HG03521 (cell line): ENCODE data around the gene FTCD.
"Not testable (repeated sequence)": the region's sequence is repeated elsewhere in the genome, so short reads cannot be mapped to it uniquely, and the experiment has no call there.

ENCODE experiments used
- ATAC-seq: cut with Tn5 transposase; IDR thresholded peaks from one replicate; pipeline ENCODE4 v1.9.1; 2021; ENCODE audit warnings: mild to moderate bottlenecking, moderate library complexity; ENCODE audit not compliant: unreplicated experiment

Gene FTCD

DNA sequence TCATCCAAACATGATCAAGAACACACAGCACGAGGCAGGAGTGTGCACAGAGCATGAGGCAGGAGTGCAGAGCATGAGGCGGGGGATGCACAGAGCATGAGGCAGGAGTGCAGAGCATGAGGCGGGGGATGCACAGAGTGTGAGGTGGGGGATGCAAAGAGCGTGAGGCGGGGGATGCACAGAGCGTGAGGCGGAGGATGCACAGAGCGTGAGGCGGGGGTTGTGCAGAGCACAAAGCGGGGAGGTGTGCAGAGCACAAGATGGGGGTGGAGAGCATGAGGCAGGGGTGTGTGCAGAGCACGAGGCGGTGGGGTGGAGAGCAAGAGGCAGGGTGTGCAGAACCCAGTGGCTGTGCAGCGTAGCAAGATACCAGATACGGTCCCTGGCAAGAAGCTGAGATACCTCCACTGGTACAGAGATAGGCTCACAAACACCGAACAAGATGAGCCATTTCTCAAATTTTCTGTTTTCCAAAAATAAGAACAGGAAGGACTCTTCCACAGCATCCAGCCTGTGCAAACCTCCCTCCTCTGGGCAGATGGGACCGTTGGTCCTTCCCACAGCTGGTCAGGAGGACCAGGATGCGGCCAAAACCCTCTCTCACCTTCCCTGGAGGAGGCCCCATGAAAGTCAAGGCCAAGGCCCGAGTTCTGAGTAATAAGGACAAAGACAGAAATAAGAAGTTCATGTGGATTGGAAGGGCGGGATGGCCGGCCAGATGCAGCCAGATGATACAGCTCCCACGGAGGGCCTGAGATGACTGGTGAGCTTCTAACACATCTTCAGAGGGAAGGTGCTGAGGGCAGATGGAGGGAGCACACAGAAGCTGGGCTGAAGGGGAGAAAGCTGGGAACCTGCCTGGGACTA lies 16.9 kb upstream of the FTCD start:
- no peak for ATAC-seq

DNA sequence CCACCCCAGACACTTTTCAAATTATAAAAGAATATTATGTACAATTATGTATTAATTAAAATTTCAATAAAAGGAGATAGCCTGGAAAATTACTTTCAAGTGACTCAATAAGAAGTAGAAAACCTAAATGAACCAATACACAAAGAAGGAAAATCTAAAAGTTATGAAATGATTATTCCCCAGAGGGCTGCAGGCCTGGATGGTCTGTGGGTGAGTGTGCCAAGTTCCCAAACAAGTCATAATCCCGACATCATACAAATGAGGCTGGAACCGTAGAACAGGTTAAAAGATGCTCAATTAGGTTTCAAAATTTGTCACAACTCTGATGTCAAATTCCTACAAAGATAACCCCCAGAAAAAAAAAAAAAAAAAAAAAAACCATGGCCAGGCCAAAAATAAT lies 16.2 kb upstream of the FTCD start:
- no peak for ATAC-seq

DNA sequence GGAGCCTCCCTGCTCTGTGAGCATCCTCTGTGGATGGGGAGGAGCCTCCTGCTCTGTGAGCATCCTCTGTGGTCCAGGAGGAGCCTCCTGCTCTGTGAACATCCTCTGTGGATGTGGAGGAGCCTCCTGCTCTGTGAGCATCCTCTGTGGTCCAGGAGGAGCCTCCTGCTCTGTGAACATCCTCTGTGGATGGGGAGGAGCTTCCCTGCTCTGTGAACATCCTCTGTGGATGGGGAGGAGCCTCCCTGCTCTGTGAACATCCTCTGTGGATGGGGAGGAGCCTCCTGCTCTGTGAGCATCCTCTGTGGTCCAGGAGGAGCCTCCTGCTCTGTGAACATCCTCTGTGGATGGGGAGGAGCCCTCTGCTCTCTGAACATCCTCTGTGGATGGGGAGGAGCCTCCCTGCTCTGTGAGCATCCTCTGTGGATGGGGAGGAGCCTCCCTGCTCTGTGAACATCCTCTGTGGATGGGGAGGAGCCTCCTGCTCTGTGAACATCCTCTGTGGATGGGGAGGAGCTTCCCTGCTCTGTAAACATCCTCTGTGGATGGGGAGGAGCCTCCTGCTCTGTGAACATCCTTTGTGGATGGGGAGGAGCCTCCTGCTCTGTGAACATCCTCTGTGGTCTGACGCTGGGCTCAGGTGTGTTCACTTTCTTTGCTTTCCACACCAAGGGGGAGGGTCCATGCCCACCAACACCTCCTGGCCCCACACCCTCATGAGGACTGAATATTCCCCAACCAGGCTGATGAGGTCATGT lies 15.2 kb upstream of the FTCD start:
- ATAC-seq = not testable (repeated sequence)

DNA sequence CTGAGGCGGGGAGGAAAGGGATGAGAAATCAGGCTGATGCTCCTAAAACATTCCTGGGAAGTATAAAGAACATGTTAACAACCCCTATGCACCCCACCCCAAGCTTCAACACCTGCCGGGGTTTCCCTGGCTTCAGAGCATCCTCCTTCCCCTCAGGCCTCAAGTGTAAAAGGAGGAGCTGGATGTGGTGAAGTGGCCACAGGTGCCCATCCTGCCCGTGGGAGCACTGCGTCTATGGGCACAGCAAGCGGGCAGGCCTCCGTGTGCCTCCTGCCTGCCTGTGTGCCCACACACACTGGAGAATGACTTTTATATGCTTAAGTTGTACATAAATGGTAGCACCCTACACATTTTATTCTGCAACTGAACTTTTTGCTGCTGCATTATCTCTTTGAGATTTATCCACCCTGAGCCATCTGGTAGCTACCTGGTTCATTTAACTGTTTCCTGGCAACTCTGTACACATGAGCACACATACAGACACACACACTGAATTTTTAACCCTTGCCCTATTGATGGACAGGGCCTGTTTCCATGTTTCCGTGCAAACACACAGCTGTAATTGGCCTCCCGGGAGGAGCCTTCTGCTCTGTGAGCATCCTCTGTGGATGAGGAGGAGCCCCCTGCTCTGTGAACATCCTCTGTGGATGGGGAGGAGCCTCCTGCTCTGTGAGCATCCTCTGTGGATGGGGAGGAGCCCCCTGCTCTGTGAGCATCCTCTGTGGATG lies 13.4 kb upstream of the FTCD start:
- ATAC-seq = no peak

DNA sequence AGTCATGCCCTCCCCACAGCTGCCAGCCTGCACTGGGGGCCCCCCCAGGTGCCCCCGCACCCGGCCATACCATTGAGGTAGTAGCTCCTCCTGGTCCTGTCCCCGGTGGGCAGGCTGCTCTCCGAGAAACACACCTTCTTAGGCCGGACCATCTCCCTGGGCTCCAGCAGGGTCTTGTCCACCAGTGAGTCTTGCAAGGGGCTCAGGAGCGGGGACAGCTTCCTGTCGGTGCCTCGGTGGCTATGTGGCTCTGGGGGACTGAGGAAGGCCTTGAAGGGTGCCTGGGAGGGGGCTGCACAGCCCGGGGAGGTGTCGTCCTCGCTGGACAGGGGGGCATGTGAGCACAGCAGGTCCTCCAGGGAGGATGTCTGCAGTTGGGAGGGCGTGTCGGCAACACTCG lies 12.9 kb upstream of the FTCD start:
- no peak for ATAC-seq

DNA sequence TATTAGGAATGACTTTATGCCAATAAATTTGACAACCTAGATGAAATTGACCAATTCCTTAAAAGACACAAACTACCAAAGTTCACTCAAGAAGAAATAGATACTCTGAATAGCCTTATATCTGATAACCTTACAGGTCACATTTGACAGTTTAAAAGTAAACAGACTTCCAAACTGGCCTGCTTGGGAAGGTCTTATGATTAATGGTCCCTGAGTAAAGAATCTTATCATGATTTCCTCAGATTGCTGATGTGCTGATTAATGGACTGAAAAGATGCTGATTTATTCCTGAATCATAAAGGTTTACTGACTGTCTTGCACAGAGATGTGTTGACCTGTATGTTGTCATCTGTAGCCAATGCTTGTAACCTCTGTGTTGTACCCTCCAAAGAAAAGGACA lies 9.7 kb upstream of the FTCD start:
- no peak for ATAC-seq

DNA sequence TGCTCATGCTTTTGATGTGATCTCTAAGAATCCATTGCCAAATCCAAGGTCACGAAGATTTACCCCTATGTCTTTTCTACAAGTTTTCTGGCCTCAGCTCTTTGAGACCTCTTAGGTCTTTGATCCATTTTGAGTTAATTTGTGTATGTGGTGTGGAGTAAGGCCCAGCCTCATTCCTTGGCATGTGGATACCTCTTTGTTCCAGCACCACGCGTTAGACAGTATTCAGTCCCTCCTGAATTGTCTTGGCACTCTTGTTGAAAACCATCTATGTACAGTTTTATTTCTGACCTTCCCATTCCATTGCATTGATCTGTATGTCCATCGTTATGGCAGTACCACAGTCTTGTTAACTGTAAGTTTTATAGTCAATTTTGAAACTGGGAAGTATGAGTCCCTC lies 8.0 kb upstream of the FTCD start:
- no peak for ATAC-seq

DNA sequence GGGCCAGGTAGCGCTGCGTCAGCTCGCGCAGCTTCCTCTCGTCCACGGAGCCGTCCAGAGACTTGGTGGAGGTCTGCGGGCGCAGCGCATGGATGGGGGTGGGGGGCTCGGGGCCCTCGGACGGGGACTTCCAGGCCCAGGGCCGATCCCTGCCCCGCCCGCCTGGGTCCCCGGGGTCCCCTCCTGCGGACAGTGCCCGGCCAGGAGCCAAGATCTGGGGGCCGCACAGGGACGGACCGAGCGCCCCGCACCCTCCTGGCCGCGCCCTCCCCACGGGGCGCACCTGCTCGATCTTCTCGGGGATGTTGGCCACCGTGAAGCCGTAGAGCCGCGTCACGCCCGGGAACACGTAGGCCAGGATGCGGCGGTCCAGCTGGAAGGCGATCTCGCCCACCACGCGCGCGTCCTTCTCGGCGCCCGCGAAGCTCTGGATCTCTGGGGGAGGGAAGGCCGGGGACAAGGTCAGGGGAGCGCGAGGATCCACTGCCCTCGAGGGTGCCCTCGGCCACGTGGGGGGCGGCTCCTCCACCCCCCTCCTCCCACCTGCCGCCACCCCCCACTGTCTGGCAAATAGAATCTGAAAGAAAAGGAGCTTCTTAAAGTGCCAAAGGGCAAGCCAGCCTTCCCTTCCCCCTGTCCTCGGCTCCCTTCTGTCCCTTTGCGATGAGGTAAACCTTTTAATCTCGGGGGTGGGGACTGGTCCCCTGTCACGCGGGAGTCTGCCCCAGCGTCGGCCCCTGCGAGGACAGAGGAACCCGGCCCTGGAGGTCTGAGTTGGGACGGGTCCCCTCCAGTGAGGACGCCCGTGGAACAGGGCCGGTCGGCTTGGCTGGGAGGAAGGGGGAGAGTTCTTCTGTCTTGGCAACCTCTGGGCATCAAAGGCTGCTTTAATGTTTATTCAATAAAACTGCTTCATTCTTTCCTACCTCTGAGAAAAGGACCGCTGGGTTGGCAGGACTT lies 6.5 kb upstream of the FTCD start:
- ATAC-seq = no peak

DNA sequence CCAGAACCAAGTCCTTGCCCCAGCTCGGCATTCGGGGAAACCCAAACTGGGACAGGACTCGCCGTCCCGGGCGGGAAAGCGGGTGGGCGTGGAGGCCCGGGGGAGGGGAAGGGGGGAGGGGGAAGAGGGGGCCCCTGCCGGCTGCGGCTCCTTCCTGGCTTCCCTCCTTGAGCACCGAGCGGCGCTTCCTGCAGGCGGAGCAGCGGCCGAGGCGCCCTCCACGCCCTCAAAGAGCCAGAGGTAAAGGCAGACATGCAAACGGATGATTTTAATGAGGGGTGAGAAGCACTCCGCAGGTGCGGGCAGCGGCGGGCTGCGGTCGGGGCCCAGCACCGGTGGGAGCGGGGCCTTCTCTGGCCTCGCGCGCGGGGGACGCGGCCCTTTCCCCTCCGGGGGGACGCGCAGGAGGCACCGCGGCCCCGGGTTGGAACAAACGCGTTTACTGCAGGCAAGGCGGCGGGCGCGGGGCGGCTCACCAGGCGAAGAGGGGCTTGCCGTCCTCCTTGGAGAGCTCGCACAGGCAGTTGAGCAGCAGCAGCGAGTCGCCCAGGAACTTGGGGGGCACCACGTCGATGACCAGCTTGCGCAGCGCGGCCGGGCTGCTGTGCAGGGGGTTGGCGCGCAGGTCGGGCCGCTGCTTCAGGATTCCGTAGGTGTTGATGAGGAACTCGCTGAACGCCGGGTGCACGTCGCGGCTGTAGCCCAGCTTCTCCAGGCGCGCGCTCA lies 5.7 kb upstream of the FTCD start:
- ATAC-seq = no peak

DNA sequence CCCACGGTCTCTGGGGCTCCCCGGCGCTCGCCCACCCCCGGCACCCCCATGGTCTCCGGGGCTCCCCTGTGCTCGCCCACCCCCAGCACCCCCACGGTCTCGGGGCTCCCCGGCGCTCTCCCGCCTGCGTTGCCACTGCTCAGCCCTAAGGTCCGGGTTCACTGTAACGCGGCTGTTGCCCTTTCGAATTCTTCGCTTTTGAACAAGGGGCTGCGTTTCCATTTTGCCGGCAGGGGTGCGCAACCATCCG lies 5.2 kb upstream of the FTCD start:
- ATAC-seq = no peak

DNA sequence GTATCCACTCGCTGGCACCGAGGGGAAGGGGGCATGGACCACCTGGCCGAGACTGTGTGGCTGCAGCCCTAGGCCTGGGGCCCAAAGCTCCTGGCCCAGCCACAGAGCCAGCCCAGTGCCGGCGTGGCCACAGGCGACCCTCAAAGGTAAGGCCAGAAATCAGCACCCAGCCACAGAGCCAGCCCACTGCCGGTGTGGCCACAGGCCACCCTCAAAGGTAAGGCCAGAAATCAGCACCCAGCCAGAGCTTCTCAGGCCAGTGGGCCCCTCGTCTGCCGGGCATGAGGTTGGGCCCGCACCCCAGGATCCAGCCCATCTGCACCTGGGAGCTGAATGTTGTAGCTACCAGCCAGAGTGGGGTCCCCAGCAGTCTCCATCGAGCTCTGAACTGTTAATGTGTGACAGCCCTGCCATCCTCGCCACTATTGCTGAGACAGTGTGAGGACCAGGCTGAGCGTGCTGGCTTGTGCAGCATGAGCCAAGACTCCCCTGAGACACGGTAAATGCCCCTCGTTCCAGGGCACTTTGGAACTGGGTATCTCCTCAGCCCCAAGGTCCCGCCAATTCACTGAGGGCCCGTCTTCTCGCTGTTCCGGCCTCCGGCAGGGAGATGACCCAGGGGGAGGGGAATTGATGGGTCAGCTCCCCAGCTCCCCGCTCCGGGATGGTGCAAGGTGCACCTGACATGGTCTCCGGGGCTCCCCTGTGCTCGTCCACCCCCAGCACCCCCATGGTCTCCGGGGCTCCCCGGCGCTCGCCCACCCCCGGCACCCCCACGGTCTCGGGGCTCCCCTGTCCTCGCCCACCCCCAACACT lies 4.7 kb upstream of the FTCD start:
- no peak for ATAC-seq

DNA sequence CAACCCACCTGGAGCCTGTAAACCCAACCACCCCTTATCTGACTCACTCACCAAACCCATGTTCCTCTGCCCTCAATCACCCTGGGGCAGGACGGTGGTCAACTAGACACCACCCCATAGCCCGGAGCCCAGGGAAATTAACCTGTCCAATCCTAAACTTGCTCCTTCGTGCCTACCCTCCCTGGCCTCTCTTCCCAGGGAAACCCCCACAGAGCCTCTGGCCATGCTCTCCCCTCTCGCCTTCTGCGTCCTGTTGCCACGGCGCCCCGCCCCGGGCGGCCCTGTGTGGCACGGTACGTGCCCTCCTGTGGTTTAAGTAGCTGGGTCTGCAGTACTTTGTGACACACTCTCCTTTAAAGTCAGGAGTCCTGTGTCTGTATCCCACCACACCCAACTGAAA lies 4.0 kb upstream of the FTCD start:
- no peak for ATAC-seq

DNA sequence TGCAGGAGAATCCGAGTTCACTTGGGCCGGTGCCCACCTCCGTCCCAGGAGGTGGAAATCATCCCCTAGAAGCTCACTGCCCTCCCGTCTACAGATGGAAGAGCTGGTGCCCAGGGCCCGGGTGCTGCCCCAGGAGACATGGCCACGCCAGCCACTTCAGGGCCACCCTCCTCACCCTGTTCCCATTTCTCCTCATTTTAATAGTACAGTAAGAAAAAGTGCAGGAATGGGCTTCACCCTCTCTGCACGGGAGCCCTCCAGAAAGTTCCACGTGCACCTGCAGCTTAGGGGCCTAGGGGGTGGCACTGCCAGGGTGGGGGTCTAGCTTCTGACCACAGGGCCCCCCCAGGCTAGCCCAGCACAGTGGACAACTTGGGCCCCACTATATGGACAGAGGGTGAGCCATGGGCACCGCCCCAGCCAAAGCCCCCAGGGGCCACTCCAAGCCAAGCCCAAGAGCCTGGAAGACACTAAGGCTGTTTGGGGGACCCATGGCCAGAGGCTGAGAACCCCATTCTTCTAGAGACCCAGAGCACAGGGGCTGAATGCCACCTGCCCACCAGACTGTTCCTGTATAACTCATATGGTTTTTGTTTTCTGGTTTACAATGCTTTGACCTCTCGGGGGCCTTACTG lies 3.4 kb upstream of the FTCD start:
- no peak for ATAC-seq

DNA sequence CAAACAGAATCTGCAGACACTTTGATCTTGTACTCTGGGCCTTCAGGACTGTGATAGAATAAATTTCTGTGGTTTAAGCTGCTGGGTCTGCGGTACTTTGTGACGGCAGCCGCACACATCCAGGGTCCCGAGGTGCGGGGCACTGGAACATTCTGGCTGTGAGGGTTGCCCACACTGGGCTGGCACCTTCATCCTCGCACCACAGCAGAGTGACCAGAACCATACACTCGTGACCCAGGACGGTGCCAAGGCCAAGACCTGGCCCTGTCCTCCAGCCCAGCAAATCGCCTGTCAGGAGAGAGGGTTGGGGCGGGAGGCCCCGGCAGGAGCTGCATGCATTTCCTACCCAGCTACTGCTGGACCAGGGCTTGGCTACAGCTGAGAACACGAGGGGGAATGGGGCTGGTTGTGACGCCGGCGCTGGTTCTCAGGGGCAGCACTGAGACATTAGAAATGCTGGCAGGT lies 2.6 kb upstream of the FTCD start:
- no peak for ATAC-seq

DNA sequence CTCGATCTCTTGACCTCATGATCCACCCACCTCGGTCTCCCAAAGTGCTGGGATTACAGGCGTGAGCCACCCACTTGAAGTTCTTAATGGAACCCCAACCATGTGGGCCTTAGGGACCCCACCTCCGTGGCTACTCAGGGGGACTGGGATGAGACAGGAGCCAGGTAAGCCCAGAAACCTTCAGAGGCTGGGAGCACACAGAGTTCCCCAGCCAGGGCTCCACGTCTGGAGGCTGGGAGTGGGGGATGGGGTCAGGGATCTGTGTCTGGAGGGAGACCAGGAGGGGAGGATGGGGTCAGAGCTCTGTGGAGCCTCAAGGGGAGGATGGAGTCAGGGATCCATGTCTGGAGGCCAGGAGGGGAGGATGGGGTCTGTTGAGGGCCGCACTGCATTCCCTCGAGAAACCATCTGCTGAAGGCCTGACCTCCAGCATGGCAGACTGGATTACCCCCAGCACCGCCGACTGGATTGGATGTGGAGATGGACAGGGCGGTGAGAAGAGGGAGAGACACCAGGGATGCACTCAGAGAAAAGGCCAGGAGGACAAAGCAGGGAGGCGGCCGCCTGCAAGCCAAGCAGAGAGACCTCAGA lies 2.1 kb upstream of the FTCD start:
- ATAC-seq = no peak

DNA sequence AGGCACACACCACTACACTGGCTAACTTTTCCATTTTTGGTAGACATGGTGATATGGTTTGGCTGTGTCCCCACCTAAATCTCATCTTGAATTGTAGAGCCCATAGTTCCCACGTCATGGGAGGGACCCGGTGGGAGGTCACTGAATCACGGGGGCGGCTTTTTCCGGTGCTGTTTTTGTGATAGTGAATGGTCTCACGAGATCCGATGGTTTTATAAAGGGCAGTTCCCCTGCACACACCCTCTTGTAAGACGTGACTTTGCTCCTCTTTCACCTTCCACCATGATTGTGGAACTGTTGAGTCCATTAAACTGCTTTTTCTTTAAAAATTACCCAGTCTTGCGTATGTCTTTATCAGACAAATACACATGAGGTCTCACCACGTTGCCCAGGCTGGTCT lies 1.3 kb upstream of the FTCD start:
- ATAC-seq = no peak

DNA sequence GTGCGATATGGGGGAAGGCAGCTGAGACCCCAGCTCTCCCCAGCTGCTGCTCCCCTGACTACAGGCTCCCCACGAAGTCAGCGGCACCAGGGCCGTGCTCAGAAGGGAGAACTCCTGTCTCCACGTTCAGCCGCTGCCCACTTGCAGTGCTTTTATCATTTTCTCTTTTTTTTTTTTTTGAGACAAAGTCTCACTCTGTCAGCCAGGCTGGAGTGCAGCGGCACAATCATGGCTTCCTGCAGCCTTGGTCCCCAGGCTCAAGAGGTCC lies 933 bp upstream of the FTCD start:
- no peak for ATAC-seq

DNA sequence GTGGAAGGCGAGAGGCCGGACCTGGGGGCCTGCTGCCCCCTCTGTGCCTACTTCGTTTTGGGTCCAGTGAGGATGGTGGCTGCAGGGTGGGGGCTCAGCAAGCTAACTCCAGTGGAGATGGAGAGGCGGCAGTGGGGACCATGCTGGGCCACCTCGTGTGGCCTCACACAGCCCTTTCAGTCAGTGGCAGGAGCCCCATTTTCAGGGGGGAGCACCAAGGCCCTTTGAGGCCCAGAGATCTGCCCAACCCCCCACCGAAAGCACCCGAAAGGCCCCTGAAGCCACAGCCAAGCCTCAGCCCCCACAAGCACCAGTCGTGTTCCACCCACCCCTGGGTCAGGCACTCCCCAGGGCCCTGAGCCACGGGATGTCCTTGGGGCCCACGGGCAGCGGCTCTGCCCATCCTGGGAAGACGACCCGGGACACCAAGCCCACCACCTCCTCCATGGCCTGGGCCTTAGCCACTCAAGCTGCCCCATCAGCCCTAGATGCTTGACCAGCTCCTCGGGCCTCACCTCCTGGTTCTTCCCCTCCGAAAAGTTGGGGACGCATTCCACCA lies 345 bp downstream of the FTCD start:
- ATAC-seq = no peak
